ENCODE data around the gene POU4F2. TPM values are rescaled to one million over a fixed set of nuclear protein-coding genes. Genes with fewer than 3 reads are reported as not detected.

The POU4F2 gene
- total and polyA plus RNA-seq, 2 experiments from 2014 or later = 0.33 TPM; not detected in 1

- H2AFZ ChIP-seq = no peak overlapping the region
- DNase-seq (ENCODE audit: low spot score) = no peak
- no peak overlapping the region for H3K27ac ChIP-seq
- H3K4me2 ChIP-seq = no peak overlapping the region
- H3K4me3 ChIP-seq = no peak overlapping the region
- 8% methylated on average over 6 of the region's 6 CpGs for WGBS (ENCODE audit: low lambda C conversion rate, missing lambda C conversion rate)
- H3K9me3 ChIP-seq (ENCODE audit: low read depth) = no peaks in the 10 kb centered on the region
- H4K20me1 ChIP-seq (ENCODE audit: insufficient read depth, poor library complexity, severe bottlenecking) = no peaks in the 10 kb centered on the region
- H3K27me3 ChIP-seq = peaks cover 97% of the 10 kb centered on the region
- TF ChIP-seq, protein P1, sequence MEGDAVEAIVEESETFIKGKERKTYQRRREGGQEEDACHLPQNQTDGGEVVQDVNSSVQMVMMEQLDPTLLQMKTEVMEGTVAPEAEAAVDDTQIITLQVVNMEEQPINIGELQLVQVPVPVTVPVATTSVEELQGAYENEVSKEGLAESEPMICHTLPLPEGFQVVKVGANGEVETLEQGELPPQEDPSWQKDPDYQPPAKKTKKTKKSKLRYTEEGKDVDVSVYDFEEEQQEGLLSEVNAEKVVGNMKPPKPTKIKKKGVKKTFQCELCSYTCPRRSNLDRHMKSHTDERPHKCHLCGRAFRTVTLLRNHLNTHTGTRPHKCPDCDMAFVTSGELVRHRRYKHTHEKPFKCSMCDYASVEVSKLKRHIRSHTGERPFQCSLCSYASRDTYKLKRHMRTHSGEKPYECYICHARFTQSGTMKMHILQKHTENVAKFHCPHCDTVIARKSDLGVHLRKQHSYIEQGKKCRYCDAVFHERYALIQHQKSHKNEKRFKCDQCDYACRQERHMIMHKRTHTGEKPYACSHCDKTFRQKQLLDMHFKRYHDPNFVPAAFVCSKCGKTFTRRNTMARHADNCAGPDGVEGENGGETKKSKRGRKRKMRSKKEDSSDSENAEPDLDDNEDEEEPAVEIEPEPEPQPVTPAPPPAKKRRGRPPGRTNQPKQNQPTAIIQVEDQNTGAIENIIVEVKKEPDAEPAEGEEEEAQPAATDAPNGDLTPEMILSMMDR (IDR thresholded peaks at IDR 0.05; ENCODE audit: poor library complexity) = no peak
- no peak for TF ChIP-seq EZH2phosphoT487 (IDR thresholded peaks at IDR 0.05; ENCODE audit: low read depth, severe bottlenecking, unreplicated experiment)
- no peak for TF ChIP-seq EZH2 (IDR thresholded peaks at IDR 0.05; ENCODE audit: borderline replicate concordance)
- no peaks in the 10 kb centered on the region for H3K79me2 ChIP-seq
- no peaks in the 10 kb centered on the region for H3K4me1 ChIP-seq (ENCODE audit: insufficient read depth)
- no peaks in the 10 kb centered on the region for H3K36me3 ChIP-seq (replicated peaks; ENCODE audit: insufficient read depth, low read depth)
- no peaks in the 10 kb centered on the region for H3K9me2 ChIP-seq (replicated peaks; ENCODE audit: insufficient read depth)
These were observed 7.2 kb downstream of the POU4F2 start for GRCh38 chr4:146645921-146646320.

GRCh38 chr4:146646593-146647325, 8.1 kb downstream of the POU4F2 start:
- TF ChIP-seq, protein P1 (IDR thresholded peaks at IDR 0.05; ENCODE audit: poor library complexity) = no peak
- TF ChIP-seq EZH2phosphoT487 (IDR thresholded peaks at IDR 0.05; ENCODE audit: low read depth, severe bottlenecking, unreplicated experiment) (no peak), EZH2 (IDR thresholded peaks at IDR 0.05; ENCODE audit: borderline replicate concordance) (no peak)
- H3K9me3 ChIP-seq (ENCODE audit: low read depth) = no peaks in the 10 kb centered on the region
- H2AFZ ChIP-seq = no peak overlapping the region
- no peaks in the 10 kb centered on the region for H3K4me1 ChIP-seq (ENCODE audit: insufficient read depth)
- no peak overlapping the region for H3K27ac ChIP-seq
- WGBS (ENCODE audit: low lambda C conversion rate, missing lambda C conversion rate) = 18% methylated on average over 13 of the region's 13 CpGs
- H3K4me2 ChIP-seq = no peak overlapping the region
- DNase-seq (ENCODE audit: low spot score) = no peak
- no peaks in the 10 kb centered on the region for H3K36me3 ChIP-seq (replicated peaks; ENCODE audit: insufficient read depth, low read depth)
- peaks cover 97% of the 10 kb centered on the region for H3K27me3 ChIP-seq
- H3K4me3 ChIP-seq = no peak overlapping the region
- no peaks in the 10 kb centered on the region for H3K79me2 ChIP-seq
- H4K20me1 ChIP-seq (ENCODE audit: insufficient read depth, poor library complexity, severe bottlenecking) = no peaks in the 10 kb centered on the region
- H3K9me2 ChIP-seq (replicated peaks; ENCODE audit: insufficient read depth) = no peaks in the 10 kb centered on the region

- Histone ChIP-seq H3K36me3 (replicated peaks; ENCODE audit: insufficient read depth, low read depth) (no peaks in the 10 kb centered on the region), H3K4me3 (no peak overlapping the region), H4K20me1 (ENCODE audit: insufficient read depth, poor library complexity, severe bottlenecking) (no peaks in the 10 kb centered on the region), H3K9me3 (ENCODE audit: low read depth) (no peaks in the 10 kb centered on the region), H3K79me2 (no peaks in the 10 kb centered on the region), H3K27ac (no peak overlapping the region), H2AFZ (no peak overlapping the region), H3K4me2 (peak overlapping the region; percentile 54), H3K4me1 (ENCODE audit: insufficient read depth) (no peaks in the 10 kb centered on the region), H3K9me2 (replicated peaks; ENCODE audit: insufficient read depth) (no peaks in the 10 kb centered on the region), H3K27me3 (peaks cover 97% of the 10 kb centered on the region)
- TF ChIP-seq, protein P1 (IDR thresholded peaks at IDR 0.05; ENCODE audit: poor library complexity) = no peak
- no peak for TF ChIP-seq EZH2phosphoT487 (IDR thresholded peaks at IDR 0.05; ENCODE audit: low read depth, severe bottlenecking, unreplicated experiment)
- TF ChIP-seq EZH2 (IDR thresholded peaks at IDR 0.05; ENCODE audit: borderline replicate concordance) = peak; percentile 63
- WGBS (ENCODE audit: low lambda C conversion rate, missing lambda C conversion rate) = 4% methylated on average over 41 of the region's 46 CpGs
- DNase-seq (ENCODE audit: low spot score) = no peak
These were observed 9.1 kb downstream of the POU4F2 start for GRCh38 chr4:146647615-146648460.

All from hepatocyte (in vitro differentiated cells).